Measurements from ENCODE around the gene TSKU.
A peak's percentile ranks its signal among the peaks of the same experiment; 100 is the strongest.
"Not testable (repeated sequence)": the region's sequence is repeated elsewhere in the genome, so short reads cannot be mapped to it uniquely, and the experiment has no call there.

The TSKU gene

DNA sequence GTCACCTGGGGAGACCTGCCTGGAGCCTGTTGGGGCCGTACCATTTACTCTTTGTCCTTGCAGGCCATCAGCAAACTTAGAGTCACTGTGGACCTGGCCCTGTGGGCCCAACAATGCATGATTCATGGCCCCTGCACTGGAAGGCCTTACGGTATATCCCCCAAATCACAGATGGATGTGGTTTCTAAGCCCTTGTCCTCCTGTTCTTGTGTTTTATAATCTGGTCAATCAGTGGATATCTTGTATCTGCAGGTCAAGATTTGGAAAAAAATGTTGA is 6.2 kb downstream of the TSKU start:
- no peak for DNase-seq

DNA sequence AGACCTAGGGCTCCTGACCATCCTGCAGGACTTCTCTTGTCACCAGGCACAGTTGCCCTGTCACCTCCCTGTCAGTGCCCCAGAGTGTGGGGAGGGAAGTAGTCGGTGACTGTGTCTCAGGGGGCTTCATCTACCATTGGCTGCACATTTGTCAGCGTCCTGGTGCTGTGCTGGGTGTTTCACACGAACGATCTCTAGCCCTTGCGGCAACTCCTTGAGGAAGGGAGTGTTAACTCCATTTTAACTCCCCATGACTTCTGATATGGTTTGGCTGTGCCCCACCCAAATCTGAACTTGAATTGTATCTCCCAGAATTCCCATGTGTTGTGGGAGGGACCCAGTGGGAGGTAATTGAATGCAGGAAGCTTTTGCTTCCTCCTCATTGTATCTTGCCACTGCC is 7.1 kb downstream of the TSKU start:
- DNase-seq, result no peak

DNA sequence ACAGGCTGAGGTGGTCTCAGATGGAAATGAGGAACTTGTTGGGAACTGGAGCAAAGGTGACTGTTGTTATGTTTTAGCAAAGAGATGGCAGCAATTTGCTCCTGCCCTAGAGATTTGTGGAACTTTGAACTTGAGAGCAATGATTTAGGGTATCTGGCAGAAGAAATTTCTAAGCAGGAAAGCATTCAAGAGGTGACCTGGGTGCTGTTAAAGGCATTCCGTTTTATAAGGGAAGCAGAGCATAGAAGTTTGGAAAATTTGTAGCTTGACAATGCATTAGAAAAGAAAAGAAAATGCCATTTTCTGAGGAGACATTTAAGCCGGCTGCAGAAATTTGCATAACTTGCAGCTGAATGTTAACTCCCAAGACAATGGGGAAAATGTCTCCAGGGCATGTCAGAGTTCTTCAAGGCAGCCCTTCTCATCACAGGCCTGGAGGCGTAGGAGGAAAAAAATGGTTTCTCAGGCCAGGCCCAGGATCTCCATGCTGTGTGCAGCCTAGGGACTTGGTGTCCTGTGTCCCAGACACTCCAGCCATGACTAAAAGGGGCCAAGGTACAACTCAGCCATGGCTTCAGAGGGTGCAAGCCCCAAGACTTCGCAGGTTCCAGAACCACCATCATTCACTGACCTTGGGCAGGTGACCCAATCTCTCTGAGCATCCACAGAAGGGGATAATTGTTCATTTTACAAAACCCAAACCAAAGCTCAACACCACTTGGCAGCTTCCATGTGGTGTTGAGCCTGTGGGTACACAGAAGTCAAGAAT is 8.0 kb downstream of the TSKU start:
- not testable (repeated sequence) for DNase-seq

DNA sequence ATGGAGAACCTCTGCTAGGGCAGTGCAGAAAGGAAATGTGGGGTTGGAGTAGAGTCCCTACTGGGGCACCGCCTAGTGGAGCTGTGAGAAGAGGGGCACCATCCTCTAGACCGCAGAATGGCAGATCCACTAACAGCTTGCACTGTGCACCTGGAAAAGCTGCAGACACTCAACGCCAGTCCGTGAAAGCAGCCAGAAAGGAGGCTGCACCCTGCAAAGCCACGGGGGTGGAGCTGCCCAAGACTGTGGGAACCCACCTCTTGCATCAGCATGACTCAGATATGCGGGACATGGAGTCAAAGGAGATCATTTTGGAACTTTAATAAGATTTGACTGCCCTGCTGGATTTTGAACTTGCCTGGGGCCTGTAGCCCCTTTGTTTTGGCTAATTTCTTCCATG is 8.7 kb downstream of the TSKU start:
- DNase-seq, result no peak

DNA sequence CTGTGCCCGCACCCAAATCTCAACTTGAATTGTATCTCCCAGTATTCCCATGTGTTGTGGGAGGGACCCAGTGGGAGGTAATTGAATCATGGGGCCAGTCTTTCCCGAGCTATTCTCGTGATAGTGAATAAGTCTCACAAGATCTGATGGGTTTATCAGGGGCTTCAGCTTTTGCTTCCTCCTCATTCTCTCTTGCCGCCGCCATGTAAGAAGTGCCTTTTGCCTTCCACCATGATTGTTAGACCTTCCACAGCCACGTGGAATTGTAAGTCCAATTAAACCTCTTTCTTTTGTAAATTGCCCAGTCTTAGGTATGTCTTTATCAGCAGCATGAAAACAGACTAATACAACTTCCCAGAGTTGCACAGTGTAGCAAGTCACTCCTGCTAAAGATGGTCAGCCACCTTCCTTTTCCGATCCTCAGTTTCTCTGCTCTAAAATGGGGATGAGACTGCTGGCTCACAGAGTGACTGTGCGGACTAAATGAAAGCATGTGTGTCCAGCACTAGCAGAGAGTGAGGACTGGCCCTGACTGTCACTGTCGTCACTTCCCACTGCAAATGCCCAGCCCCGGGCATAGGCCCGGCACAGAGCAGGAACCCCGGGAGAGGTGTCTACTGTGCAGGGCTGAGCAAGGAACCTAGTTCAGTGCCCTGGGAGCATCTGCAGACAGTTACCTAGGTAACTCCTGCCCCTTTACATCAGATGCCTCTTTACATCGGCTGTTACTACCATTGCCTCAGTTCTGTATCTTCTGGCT is 9.5 kb downstream of the TSKU start:
- DNase-seq, result no peak

DNA sequence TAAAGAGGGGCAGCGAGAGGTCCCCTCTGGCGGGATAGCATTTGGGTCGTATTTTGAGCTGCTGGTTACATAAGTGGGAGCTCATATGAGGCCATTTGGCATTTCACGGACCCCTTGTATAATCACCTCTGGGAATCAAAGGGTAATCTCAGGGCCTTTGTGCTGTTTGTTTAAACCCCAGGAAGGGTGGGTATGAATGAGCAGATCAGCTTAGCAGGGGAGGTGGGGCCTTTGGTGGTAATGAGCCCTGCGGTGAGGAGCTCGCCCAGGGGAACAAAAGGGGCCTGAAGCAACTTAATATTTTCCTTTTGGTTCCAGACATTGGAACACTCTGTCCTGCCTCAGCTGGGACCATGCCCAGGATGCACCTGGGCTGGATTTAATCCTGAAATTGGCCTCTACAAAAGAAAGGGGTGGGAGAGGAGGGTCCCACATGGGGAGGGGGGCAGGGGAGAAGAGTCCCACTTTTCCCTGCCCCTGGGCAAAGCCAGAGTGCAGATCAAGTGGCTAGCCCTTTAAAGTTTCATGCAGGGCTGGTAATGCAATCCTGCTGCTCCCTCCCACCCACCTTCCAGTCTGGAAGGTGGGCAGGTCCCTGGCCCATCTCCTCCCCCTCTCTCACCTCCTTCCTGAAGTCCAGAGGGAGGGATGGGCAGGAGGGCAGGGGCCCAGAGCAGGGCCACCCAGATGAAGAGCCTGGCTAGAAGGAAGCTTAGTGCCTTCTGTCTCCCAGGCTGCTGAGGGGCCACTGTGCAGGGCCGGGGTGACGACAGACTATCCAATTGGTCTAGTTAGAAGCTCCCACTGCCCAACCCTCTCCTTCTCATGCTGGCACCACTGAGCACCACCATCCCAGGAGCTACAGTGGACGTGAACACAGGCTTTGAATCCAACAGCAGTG is 10.5 kb downstream of the TSKU start:
- no peak for DNase-seq

DNA sequence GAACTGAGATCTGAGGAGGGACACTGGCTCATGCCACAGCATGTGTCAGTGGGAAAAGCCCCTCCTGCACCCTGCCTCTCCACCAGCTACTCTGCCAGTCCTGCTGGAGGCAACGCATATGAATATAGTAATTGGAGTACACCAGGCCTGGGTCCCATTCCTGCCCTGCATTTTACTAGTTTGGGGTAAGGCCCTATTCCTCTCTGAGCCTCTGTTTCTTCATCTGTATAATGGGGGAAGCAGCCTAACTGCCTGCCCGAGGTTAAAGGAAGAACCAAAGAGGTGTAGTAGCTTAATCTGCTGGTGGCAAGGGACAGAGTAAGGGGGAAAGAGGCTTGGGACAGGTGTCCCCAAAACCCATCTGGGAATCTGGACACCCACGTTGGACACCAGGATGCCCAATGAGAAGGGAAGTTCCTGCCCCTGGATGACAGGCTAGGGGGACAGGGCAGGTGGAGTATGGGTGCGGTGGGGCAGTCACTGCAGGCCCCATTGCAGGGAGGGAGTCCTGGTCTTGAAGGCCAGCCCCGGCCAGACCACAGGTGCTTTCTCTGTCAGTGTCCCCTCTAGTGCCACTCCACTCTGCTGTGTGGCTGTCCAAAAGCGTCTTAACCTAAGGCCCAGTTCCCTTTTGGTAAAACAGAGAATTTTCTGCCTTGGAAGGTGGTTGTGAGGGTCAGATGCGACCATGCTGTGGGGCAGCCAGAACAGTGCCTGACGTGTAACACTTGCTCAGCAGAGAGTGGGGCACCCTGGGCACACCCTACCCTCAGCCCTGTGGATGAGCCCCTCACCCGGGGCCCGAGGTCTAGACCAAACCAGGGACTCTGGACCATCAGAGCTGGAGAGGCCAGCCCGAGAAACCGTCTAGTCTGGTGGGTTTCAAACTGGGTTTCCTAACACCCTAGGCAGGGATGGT is 11.5 kb downstream of the TSKU start:
- DNase-seq, result no peak

DNA sequence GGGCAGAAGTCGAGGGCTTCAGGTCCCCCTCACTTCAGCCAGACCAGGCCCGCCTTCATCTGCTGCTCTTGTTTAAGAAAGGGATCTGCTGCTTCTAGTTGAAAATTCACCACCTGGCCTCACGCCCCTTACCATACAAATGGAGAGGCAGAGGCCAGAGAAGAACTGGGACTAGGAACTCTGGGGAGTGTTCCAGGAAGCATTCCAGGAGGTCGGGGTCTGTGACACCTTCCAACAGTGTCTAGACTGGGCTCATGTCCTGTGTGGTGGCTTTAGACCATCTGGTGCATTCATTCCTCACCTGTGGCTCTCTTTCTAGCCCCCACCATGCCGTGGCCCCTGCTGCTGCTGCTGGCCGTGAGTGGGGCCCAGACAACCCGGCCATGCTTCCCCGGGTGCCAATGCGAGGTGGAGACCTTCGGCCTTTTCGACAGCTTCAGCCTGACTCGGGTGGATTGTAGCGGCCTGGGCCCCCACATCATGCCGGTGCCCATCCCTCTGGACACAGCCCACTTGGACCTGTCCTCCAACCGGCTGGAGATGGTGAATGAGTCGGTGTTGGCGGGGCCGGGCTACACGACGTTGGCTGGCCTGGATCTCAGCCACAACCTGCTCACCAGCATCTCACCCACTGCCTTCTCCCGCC is 12.3 kb downstream of the TSKU start:
- no peak for DNase-seq

DNA sequence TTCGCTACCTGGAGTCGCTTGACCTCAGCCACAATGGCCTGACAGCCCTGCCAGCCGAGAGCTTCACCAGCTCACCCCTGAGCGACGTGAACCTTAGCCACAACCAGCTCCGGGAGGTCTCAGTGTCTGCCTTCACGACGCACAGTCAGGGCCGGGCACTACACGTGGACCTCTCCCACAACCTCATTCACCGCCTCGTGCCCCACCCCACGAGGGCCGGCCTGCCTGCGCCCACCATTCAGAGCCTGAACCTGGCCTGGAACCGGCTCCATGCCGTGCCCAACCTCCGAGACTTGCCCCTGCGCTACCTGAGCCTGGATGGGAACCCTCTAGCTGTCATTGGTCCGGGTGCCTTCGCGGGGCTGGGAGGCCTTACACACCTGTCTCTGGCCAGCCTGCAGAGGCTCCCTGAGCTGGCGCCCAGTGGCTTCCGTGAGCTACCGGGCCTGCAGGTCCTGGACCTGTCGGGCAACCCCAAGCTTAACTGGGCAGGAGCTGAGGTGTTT is 12.8 kb downstream of the TSKU start:
- no peak for DNase-seq

DNA sequence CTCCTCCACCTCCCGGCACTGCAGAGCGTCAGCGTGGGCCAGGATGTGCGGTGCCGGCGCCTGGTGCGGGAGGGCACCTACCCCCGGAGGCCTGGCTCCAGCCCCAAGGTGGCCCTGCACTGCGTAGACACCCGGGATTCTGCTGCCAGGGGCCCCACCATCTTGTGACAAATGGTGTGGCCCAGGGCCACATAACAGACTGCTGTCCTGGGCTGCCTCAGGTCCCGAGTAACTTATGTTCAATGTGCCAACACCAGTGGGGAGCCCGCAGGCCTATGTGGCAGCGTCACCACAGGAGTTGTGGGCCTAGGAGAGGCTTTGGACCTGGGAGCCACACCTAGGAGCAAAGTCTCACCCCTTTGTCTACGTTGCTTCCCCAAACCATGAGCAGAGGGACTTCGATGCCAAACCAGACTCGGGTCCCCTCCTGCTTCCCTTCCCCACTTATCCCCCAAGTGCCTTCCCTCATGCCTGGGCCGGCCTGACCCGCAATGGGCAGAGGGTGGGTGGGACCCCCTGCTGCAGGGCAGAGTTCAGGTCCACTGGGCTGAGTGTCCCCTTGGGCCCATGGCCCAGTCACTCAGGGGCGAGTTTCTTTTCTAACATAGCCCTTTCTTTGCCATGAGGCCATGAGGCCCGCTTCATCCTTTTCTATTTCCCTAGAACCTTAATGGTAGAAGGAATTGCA is 13.5 kb downstream of the TSKU start:
- DNase-seq, result no peak

DNA sequence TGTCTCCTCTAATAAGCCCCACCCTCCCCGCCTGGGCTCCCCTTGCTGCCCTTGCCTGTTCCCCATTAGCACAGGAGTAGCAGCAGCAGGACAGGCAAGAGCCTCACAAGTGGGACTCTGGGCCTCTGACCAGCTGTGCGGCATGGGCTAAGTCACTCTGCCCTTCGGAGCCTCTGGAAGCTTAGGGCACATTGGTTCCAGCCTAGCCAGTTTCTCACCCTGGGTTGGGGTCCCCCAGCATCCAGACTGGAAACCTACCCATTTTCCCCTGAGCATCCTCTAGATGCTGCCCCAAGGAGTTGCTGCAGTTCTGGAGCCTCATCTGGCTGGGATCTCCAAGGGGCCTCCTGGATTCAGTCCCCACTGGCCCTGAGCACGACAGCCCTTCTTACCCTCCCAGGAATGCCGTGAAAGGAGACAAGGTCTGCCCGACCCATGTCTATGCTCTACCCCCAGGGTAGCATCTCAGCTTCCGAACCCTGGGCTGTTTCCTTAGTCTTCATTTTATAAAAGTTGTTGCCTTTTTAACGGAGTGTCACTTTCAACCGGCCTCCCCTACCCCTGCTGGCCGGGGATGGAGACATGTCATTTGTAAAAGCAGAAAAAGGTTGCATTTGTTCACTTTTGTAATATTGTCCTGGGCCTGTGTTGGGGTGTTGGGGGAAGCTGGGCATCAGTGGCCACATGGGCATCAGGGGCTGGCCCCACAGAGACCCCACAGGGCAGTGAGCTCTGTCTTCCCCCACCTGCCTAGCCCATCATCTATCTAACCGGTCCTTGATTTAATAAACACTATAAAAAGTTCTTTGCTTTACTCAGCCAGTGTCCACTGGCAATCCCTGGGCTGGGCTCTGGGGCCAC is 14.4 kb downstream of the TSKU start:
- DNase-seq, result no peak

DNA sequence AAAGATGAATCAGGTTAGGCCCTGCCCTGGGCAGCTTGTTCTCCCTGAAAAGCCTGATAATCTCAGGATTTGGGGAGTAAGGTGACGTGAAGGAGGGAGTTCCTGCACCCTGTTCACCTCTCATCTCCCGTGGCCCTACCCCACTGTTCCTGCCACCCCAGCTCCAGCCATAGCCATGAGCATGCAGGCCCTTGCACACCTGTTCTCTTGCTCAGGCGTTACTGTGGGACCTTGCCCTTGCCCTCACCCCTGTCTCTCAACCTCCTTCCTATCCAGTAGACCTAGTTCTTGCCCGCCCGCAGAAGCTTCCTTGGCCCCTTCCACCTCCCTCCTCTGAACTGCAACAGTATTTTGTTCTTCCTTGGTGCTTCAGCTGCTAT is 15.0 kb downstream of the TSKU start:
- DNase-seq, result no peak

DNA sequence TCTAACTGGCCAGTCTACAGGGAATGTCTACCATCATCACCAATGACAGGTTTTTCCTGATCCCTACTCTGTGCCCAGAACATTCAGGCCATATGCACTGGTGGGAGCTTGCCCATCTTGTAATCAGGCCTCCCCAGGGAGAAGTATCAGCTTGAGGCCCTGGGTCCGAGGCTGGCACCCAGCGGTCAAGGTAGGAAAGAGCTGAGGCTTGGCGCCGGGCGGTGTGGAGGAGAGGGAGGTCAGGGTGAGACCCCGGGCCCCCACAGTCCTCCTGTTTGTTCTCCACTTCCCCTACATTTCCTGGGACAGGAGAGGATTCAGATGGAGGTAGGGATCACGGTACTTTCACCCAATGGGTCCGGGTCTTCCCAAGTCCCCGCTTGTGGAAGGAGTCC is 15.5 kb downstream of the TSKU start:
- DNase-seq, result no peak

DNA sequence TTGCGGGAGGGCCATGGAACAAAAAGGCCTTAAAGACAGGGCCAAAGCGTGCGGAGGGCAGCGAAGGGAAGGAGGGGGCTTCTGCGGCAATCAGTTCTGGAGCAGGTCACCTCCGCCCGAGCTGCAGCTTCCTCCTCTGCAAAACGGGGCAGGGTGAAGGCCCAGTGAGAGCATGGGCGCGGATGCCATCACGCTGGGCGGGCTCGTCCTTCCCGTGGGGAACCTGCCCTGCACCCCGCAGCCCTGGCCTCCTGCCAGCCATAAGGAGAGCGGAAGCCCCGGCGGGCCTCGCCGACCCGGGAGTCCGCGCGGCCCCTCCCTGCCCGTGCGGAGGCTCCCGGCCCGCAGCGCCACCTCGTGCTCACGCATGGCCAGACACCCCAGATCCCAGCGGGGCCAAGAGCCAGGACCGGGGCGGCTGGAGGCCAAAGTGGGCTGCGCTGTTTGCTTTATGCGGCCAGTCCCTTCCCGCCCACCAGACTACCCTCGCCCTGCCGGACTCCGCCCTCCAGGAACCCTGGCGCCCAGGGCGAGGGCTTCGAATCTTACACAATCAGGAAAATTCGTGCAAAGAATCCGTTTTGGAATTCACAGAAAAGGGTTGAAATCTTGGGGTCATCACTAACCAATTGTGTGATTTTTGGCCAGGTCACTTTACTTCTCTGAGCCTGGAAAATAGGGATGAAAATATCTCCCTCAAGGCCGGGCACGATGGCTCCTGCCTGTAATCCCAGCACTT is 16.1 kb downstream of the TSKU start:
- peak; percentile 53 to 72 for DNase-seq

DNA sequence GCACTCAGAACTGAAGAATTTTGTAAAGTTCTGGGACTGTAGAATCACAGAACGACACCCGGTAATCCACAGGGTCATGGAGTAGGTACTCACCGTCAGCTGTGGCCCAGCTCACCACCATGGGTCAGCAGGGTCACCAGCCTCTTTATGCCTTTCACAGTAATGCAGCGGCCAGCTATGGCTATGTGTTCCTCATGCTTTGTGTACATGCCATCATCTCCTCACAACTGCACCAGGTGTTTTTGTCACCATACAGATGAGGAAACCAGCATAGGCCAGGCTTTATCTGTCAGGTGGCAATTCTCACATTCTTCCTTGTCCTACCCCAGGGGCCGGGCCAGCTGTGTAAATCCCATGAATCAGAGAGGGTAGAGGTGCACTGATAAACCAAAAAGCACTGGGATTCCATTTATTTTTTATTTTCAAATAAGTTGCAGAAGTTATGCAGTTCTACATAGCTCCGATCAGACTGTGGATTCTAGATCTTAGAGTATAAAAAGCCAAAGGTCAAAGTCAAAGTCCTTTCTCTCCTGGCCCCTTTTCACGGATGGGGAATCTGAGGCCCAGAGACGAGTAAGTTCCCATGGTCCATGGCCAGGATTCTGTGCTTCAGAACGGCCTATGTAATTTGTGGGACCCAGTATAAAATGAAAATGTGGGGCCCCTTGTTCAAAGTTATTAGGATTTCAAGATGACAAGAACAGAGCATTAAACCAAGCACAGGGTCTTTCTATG is 17.5 kb downstream of the TSKU start:
- DNase-seq, result no peak

DNA sequence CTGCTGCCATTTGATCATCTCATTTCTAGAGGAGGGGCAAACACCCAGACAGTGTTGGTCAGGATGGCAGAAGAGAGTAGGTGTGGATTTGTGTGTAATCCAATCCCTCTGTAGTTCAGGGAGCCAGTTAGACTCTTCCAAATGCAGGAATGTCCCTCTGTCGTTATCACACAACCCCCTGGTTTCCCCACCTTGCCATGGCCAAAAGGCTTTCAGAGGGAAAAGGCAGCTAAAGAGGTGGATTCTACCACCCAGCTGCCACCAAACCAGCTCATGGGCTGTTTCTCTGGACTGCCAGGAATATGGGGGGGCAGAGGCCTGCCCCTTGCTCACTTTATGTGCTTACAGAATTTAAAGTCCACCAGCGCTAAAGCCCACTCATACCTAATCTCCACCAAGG is 18.1 kb downstream of the TSKU start:
- no peak for DNase-seq

DNA sequence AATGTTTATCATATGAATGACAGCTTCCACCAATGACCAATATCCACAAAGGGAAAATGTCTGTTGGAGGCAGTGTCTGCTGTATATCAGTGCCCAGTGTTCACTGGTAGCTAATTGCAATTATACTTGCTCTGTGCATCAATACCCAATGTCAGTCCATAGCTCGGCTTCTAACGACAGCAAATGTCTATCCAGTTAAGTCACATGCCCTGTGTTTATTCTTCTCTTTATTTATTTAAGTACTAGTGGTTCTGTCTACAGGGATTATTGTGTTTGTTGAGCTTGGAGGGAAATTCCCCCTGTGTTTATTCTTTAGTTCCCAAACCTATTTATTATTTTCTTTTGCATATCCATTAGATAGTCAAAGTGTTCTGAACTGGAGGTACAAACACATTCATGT is 18.6 kb downstream of the TSKU start:
- DNase-seq, result no peak

DNA sequence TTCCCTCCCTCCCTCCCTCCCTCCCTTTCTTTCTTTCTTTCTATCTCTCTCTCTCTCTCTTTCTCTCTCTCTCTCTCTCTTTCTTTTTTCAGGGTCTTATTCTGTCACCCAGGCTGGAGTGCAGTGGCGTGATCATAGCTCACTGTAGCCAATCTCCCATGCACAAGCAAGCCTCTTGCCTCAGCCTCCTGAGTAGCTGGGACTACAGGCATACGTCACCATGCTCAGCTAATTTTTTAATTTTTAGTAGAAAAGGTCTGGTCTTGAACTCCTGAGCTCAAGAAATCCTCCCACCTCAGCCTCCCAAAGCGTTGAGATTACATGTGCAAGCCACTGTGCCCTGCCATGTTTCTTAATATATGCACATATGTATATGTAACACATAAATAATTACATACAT is 19.0 kb downstream of the TSKU start:
- DNase-seq, result no peak

DNA sequence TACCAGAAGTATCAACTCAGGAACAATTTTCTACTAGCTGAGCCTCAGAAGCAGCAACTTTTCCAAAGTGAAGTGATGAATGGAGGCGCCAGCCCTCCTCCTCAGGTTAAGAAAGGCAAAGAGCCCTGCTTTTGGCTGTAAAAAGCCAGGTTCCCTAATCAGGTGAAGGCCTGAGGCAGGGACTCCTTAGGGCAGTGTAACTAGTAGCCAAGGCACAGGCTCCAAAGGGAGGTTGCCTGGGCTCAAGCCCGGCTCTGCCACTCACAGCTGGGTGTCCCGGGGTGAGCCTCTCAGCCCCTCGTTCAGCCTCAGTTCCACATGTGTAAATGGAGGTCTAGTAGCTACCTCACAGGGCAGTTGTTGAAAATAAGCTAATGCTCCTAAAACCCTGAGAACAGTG is 19.5 kb downstream of the TSKU start:
- no peak for DNase-seq
